ENCODE data around the gene ATL2. TPM values are rescaled to one million over a fixed set of nuclear protein-coding genes. Genes with fewer than 3 reads are reported as not detected.

The ATL2 gene
- total RNA-seq, 1 experiment from 2014 or later, result 66.7 TPM

GRCh38 chr2:38256610-38257009 lies 120.5 kb downstream of the ATL2 start:
- no peaks in the 10 kb centered on the region; a peak in 1 of 4 replicates for H3K4me1 Mint-ChIP-seq
- H3K4me1 ChIP-seq (ENCODE audit: insufficient read depth, low read length), result no peaks in the 10 kb centered on the region
- H3K23me2 ChIP-seq (ENCODE audit: insufficient read length, low read depth, low read length, poor library complexity, severe bottlenecking), result no peaks in the 10 kb centered on the region
- no CpG with 5 or more reads among the region's 1 CpG for WGBS (ENCODE audit: extremely low coverage, insufficient read length, low lambda C conversion rate)
- no peaks in the 10 kb centered on the region for H3K9me3 Mint-ChIP-seq
- H2BK20ac ChIP-seq (ENCODE audit: low read depth, low read length, poor library complexity, severe bottlenecking), result no peak overlapping the region
- no peak overlapping the region for H2BK12ac ChIP-seq (ENCODE audit: insufficient read length, low read depth, low read length)
- H2AK5ac ChIP-seq (ENCODE audit: insufficient read length, low read length), result no peak overlapping the region
- H3K56ac ChIP-seq (ENCODE audit: insufficient read length, low read depth, low read length), result no peak overlapping the region
- H2BK120ac ChIP-seq (ENCODE audit: low read depth, low read length, poor library complexity, severe bottlenecking), result no peak overlapping the region
- no peak overlapping the region for H2AFZ ChIP-seq (ENCODE audit: low read length)
- H3K4me3 Mint-ChIP-seq, result no peak overlapping the region
- H2BK15ac ChIP-seq (ENCODE audit: low read depth, low read length), result no peak overlapping the region
- H3K4me2 ChIP-seq (ENCODE audit: insufficient read depth, insufficient read length, low read length), result no peak overlapping the region
- H4K91ac ChIP-seq (ENCODE audit: insufficient read length, low read depth, low read length), result no peak overlapping the region
- no peak overlapping the region for H3K27ac Mint-ChIP-seq
- no peaks in the 10 kb centered on the region for H4K20me1 ChIP-seq (ENCODE audit: control insufficient read depth, insufficient read depth, insufficient read length)
- H3K9ac ChIP-seq (ENCODE audit: extremely low read depth, insufficient read length, low read length), result no peak overlapping the region
- no peak overlapping the region for H3K27ac ChIP-seq (ENCODE audit: insufficient read length, low read depth, low read length)
- H3K27me3 ChIP-seq (ENCODE audit: insufficient read depth, low read length), result no peaks in the 10 kb centered on the region
- H3T11ph ChIP-seq (ENCODE audit: low read length), result no peak overlapping the region
- H3K4ac ChIP-seq (ENCODE audit: low read depth, low read length), result no peak overlapping the region
- no peak overlapping the region for H3K23ac ChIP-seq (ENCODE audit: insufficient read length, low read depth, low read length)
- H4K8ac ChIP-seq (replicated peaks; ENCODE audit: insufficient read length, low read depth, low read length), result no peak overlapping the region
- H4K5ac ChIP-seq (ENCODE audit: insufficient read length, low read depth, low read length), result no peak overlapping the region
- H3K14ac ChIP-seq (ENCODE audit: insufficient read depth, low read length), result no peak overlapping the region
- H3K27me3 Mint-ChIP-seq (ENCODE audit: low read depth), result peaks cover 5% of the 10 kb centered on the region; the same call in 1 of the 2 replicates
- H3K36me3 Mint-ChIP-seq (ENCODE audit: insufficient read depth in 1 of 3, low read depth in 3 of 3), result no peaks in the 10 kb centered on the region
- no peaks in the 10 kb centered on the region for H3K9me3 ChIP-seq (ENCODE audit: control insufficient read depth, low read depth, low read length)
- no peak for TF ChIP-seq CTCF (conservative IDR thresholded peaks at IDR 0.05)
- DNase-seq, result no peak
- no peaks in the 10 kb centered on the region for H3K79me1 ChIP-seq (ENCODE audit: insufficient read depth, low read depth, low read length, poor library complexity, severe bottlenecking)
- H3K79me2 ChIP-seq (ENCODE audit: insufficient read depth, low read length), result no peaks in the 10 kb centered on the region
- H2BK5ac ChIP-seq (ENCODE audit: insufficient read length, low read length), result no peak overlapping the region
- no peak overlapping the region for H3K18ac ChIP-seq (ENCODE audit: insufficient read length, low read depth, low read length)

Data from H9 (cell line).